ENCODE results near the gene ADAMTS19.
"Not testable (repeated sequence)": the region's sequence is repeated elsewhere in the genome, so short reads cannot be mapped to it uniquely, and the experiment has no call there.

ADAMTS19 gene

DNA sequence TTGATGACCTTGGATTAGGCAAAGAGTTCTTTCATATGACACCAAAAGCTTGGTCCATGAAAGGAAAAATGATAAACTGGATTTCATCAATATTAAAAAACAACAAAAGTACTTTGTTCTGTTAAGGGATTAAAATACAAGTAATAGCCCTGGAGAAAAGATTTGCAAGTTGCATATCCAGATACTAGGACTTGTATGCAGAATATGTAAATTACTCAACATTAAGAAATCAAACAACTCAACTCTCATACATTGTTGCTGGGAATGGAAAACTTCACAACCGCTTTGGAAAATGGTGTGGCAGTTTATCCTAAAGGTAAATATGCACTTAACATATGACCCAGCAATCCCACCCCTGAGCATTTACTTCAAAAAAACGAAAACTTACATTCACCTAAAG lies 112.0 kb downstream of the ADAMTS19 start:
- DNase-seq (ENCODE audit: low read depth in 2 of 2) = no peak

DNA sequence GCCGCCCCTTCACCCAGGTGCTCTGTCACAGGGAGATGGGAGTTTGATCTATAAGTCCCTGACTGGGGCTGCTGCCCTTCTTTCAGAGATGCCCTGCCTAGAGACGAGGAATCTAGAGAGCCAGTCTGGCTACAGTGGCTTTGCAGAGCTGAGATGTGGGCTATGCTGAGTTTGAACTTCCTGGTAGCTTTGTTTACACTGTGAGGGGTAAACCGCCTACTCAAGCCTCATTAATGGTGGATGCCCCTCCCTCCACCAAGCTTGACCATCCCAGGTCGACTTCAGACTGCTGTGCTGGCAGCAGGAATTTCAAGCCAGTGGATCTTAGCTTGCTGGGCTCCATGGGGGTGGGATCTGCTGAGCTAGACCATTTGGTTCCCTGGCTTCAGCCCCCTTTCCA lies 124.4 kb downstream of the ADAMTS19 start:
- not testable (repeated sequence) for DNase-seq (ENCODE audit: low read depth in 2 of 2)

DNA sequence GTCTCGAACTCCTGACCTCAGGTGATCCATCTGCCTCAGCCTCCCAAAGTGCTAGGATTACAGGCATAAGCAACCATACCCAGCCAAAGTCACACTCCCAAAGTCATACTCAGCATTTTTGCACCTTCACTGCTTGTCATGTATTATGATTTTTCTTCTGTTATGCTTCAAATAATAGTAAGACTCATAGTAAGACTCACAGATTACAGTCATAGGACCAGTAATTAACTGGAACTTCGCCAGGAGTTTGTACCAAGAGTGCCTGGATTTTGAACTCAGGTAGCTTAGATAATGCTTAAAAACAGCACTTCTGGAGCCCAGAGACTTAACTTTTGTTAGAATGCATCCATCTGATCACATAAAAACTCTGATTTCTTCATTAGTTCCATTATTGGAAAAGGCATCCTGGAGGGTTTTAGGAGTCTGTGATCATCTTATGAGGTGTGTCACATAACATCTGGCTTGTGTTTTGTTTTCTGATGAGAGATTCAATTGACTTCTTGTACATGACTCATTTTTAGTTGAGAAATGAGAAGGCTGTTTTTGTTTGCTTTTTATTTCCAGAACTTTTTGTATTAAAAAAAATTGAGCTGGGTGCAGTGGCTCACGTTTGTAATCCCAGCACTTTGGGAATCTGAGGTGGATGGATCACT lies 131.5 kb downstream of the ADAMTS19 start:
- DNase-seq (ENCODE audit: low read depth in 2 of 2) = no peak

DNA sequence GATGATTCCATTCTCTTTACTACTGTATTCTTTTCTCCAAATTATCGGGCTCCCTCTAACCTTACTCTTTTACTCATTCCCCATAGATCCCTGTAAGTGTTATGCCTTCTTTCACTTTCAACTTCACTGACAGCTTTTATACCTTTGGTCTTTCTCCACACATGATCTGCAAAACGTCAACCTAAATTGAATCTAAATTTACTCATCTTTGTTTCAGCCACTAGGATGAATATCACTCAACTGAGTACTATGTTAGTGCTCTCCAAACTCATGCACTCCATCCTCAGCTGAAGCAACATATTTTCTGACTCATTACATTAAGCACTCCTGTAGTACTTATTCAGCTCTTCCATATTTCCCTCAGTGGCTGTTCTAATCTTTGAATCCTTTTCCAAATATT lies 133.4 kb downstream of the ADAMTS19 start:
- DNase-seq (ENCODE audit: low read depth in 2 of 2) = no peak

DNA sequence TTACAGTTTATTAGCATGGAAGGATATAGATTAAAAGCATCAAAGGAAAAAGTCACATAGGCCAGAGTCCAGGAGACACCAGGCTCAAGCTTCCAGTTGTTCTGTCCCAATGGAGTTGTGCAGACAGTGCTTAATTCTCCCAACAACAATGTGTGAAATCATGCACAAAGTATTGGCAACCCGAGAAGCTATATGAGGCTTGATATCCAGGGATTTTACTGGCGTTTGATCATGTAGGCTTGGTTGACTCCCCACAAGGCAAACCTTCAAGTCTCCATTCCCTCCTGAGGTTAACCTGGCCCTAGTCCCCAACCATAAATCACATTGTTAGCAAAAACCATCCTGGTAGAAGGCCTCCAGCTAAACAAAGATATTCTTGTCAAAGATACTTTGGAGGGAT lies 141.5 kb downstream of the ADAMTS19 start:
- DNase-seq (ENCODE audit: low read depth in 2 of 2) = no peak

DNA sequence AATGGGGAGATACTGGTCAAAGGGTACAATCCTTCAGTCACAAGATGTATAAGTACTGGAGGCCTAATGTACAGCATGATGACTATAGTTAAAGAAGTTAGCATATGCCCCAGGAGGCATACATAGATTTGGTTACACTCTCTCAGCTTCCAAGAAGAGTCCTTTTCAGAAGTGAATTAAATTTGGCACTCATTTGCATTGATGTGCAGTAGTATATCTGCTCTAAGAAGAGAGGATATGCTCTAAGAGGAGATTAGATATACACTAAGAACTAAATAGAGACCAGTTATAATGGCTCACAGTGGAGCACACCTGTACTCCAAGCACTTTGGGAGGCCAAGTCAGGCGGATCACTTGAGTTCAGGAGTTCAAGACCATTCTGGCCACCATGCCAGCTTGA lies 148.3 kb downstream of the ADAMTS19 start:
- DNase-seq (ENCODE audit: low read depth in 2 of 2) = no peak

DNA sequence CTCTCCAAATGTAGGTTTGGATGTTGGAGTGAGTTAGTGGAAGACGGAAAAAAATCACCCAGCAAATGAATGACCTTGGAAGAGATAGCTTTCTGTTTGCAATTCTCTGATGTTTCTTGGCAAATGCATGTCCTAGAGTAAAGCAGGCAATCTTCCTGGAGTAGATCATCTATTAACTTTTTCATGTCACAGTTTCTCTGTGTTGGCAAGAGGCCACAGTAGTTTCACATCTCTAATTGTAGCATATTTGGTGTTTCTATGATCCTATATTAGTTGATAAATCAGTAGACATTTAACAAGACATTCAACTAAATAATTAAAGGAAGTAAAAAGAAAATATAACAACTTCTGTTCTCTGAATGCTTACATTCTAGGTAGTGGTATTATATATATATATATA lies 149.6 kb downstream of the ADAMTS19 start:
- no peak for DNase-seq (ENCODE audit: low read depth in 2 of 2)

DNA sequence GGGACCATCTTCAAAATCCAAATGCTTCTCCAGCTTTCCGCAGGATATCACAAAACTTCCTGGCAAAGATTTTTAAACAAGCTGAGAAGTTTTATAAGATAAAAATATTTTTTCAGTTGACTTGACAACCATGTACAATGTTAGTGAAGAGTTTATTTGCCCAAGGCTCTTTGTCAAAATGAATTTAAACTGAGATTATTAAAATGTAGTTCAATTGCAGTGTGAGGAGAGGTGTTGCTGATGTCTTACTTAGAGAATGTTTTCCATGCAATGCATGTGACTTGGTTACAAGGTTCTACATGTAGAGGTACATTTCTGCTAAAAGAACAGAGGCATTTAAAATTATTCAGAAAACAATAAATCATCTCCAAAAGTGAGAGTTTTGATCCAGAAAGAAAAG lies 156.4 kb downstream of the ADAMTS19 start:
- no peak for DNase-seq (ENCODE audit: low read depth in 2 of 2)

DNA sequence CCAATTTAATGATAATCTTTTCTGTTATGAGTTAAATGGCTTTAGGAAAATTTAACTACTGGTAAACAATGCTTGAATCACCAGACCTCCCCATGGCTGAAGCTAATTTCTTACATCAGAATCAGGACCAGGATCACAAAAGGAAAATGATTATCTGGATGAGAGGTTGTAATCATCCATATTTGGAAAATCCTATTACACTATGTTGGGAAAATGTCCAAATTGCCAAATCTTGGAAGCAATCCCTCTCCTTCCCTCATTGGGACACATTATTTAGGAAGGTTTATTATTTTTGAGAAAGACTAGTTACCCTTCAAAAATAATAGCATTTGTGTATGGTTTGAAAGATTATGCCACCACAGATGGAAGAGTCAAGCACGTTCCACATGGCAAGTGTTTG lies 157.1 kb downstream of the ADAMTS19 start:
- DNase-seq (ENCODE audit: low read depth in 2 of 2) = no peak

DNA sequence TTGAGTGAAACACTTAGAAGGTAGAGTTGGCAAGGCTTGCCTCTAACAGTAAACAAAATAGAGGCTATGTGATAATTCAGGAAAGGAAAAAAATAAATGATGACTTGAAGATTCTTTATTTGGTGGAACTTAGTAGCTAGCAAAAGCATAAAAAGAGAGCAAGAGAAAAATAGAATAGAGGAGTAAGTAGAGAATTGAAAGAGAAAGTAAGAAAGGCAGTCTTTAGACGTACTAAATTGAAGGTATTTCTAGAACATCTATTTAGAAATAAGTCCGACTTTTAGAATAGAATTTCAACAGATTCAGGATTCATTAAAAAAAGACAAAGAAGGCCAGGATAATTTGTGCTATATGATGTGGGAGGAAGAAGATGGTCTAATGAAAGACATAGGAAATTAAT lies 159.7 kb downstream of the ADAMTS19 start:
- no peak for DNase-seq (ENCODE audit: low read depth in 2 of 2)

DNA sequence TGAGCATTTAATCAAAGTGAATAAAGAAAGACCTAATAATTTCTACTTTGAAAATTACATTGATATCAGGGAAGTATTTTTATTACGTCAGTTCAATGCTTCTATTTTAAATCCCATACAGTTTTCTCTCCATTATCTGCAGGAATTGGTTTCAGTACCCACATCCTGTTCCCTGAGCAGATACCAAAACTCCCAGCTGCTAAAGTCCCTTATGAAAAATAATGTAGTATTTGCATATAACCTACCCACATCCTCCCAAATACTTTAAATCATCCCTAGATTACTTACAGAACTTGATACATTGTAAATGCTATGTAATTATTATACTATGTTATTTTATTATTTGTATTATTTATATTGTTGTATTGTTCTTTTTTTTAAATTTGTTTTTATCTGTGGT lies 162.4 kb downstream of the ADAMTS19 start:
- DNase-seq (ENCODE audit: low read depth in 2 of 2) = no peak

DNA sequence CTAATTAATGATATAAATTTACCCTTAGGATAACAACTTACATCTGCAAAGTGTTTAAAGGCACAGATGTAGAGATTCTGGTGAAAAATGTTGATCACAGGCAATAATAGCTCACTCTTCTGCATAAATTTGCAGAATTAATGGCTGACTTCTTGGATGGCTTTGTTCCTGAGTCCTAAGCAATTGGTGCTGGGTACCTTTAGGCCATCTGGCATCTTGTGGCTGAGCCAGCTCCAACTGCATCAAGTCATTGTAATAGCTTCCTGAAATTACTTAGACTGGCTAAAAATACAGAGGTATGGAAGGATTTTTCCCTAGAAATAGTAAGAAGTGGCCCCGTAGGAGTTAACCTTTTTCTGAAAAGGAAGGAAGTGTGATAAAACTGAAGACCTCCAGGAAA lies 169.5 kb downstream of the ADAMTS19 start:
- DNase-seq (ENCODE audit: low read depth in 2 of 2) = no peak

DNA sequence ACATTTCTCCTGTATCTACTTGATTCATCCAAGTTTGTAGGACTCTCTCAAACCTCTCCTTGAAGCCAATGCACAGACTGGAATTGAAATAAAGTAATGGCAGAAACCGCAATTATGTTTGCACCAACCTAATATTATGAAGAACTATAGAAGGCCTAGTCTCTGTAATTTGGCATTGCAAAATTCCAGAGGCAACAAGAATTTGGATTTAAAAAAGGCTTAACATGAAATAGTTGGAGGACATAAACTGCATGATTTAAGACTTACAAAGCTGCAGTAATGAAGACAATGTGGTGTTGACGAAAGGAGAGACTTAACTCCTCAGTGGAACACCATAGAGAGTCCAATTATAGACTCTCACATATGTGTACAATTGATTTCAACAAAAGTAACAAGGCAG lies 170.0 kb downstream of the ADAMTS19 start:
- no peak for DNase-seq (ENCODE audit: low read depth in 2 of 2)

DNA sequence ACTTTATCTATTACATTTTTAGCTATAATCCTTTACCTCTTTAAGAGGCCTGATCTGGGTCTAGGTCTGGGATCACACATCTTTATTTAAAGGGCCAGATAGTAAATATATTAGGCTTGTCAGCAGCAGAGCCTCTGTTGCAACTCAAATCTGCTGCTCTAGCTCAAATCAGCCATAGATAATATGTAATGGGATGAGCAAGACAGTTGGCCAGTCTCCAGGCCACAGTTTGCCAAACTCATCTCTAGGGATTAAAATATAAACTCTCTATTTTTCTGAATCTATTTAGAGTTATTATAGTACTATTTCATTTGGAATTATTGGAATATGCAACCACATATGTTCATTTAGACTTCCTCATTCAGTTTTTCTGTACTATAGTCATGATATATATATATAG lies 171.9 kb downstream of the ADAMTS19 start:
- DNase-seq (ENCODE audit: low read depth in 2 of 2) = no peak

DNA sequence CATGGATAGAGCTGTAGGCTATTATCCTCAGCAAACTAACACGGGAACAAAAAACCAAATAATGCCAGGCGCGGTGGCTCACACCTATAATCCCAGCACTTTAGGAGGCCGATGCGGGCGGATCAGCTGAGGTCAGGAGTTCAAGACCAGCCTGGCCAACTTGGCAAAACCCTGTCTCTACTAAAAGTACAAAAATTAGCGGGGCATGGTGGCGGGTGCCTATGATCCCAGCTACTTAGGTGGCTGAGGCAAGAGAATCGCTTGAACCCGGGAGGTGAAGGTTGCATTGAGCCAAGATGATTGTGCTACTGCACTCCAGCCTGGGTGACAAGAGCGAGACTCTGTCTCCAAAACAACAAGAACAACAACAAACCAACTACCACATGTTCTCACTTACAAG lies 177.4 kb downstream of the ADAMTS19 start:
- DNase-seq (ENCODE audit: low read depth in 2 of 2) = not testable (repeated sequence)

DNA sequence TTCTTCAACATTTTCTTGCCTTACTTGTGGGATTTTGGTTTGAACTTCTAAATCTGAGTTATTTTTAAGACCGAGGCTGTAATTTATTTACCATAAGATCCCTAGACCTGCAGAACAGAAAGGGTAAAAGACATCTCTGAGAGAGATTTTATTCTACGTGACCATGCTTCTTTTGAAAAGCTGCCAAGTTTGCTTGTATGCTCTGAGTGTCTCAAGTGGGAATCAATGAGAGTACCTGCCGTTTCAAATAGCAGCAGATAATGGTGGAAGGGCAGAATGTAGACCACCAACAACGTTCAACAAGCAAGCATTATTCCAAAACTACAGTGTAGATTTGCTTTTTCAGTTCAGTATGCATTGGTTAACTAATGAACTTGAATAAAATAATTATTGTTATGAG lies 179.2 kb downstream of the ADAMTS19 start:
- DNase-seq (ENCODE audit: low read depth in 2 of 2) = no peak

DNA sequence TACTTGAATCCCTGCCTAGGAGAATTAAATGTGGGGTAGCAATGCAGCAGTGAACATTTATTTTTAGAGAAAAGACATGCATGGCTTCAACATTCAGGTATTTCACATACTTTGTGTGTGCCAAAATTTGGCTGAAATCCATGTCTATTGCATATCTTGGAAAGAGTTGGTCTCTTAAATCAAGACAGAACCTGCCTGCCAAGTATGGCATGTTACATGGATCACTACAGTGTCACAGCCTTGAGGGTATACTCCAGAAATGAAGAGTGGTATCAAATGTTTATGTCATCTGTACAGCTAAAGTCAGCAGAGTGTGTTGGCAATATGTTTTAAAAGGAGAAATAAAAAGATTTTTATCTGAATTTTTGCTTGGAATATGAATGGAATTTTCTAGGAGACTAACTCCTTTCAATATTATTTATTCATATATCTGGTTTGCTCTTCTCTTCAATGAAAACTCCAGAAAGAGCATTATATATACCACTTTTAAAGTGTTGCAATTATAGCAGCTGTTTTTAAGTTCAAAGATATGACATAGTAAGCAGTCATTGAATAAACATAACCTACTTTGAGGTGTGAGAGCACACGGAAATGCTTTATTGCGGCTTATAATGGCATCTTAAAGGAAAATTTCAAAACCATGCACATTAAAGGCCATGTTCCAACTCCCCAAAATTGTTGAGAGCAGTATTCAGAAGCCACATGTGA lies 192.4 kb downstream of the ADAMTS19 start:
- DNase-seq (ENCODE audit: low read depth in 2 of 2) = no peak

DNA sequence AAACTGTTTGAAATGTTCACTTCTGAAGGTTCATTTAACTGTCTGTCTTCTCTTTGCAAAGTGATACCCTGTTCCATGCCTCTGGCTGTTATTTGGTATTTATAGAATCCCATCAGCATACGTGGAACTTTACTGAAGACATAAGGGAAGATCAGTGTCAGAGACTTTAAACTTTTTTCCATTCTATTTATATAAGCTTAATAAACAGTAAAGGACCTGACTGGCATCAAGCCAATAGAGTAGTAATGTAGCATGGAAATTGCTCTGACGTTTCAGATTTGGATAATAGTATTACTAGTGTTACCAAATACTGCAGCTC lies 192.9 kb downstream of the ADAMTS19 start:
- DNase-seq (ENCODE audit: low read depth in 2 of 2) = no peak

DNA sequence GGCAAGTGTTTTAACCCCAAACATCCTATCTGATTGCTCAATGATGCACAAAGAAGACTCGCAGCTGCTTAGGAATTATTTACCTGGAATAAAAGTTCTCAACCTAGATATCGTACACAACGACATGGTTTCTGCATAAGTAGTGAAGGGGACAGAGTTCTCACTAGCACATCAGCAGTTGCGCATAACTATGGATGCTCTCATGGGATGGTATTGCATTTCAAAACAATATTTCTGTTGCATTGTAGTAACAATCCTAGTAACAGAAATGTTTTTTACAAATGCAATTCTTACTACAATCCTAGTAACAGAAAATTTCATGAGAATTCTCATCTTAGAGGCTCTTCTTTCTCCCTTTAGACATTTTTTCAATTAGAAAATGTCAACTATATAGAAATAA lies 193.3 kb downstream of the ADAMTS19 start:
- DNase-seq (ENCODE audit: low read depth in 2 of 2) = no peak

DNA sequence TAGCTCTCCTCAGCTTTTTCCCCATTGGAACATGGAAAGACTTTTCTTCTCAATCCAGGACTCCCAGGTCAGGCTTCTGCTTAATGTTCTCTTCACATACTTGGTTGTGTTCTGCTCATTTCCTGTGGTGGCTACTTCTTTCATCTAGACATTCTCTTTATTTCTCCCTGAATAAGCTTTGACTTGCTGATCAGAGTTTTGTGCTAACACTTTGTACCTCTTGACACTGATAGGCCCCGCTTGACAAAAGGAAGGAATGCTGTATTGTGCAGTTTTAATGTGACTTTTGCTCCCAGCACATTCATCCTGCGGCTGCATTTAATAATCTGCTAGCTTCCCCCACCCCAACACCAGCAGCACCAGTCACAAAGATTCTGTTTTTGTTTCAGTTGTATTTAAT lies 196.9 kb downstream of the ADAMTS19 start:
- no peak for DNase-seq (ENCODE audit: low read depth in 2 of 2)

DNA sequence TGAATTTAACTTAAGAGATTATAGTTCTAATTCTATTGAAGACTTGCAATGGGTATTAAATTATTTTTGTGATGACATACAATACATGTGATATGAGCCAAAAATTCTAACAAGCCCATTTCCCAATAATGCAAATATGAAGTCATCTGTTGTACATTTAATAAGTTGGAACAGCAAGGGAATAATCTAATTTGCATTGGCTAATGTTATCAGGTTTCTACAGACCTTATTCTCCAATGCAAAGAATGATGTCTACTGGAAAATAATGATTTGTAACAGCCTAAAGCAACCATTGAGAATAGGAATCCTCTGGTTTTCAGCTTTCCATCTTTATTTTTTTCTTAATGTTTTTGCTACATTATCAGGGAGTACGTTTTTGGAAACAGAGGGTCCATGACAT lies 198.7 kb downstream of the ADAMTS19 start:
- DNase-seq (ENCODE audit: low read depth in 2 of 2) = no peak

DNA sequence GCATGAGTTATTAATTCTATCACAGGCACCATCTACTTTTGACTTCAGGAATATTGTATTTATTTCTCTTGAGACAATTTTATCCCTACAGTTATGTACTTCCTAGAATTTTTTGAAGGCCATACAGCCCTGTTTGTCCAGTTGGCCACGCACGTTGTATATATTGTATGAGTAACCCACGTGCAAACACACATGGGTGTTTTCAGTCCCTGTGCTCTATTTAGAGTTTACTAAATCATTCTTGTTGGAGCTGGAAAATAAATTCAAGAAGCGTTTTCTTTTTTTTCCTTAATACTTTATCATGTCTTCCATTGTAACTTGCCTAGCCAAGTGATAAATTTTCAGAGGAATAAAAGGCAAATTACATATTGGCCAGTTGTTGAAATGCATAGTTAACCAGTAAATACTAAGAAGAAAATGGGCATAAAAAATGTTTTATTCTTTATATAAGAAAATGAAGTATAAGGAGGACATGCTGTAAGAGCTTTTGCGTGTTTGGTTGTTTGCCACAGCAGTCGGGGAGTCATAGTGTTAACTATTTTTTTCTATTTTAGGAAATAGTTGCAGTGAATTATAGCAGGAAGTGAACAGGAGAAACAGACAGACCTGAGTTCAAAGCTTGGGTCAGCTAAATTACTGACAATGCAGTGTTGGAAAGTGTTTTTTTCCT lies 201.4 kb downstream of the ADAMTS19 start:
- no peak for DNase-seq (ENCODE audit: low read depth in 2 of 2)

DNA sequence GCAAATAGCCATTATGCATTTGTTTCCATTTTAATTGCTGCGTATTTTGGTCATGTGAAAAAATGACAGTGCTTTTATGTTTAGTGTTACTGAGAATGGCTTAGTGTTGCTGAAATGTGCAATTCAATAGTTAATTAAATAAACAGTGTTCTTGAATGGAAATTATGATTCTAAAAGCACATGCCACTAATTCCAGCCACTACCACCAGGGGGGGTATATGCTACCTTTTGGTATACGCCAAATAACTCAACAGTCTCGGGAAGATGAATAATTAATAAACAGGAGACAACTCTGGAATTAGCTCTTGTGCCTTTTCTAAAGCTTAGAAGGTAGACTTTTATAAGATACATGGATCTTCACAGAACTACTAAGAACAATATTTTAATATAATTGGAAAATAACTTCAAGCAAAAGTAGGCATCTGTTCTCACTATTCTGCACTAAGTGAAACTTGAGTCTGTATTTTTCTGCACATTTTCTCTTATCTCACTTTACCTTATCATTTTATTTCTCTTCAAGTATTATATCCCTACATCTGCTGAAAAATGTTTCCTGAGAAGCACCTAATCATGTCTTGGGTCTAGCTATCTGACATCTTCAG lies 204.3 kb downstream of the ADAMTS19 start:
- DNase-seq (ENCODE audit: low read depth in 2 of 2) = no peak
